GM18519 (cell line): Measurements from ENCODE around the gene TBPL1.

ENCODE experiments used
- ATAC-seq: cut with Tn5 transposase; IDR thresholded peaks from one replicate; pipeline ENCODE4 v1.9.1; 2021; ENCODE audit warnings: mild to moderate bottlenecking, moderate library complexity; ENCODE audit not compliant: unreplicated experiment, low FRiP score

TBPL1 gene

GRCh38 chr6:134000443-134000842 is 47.4 kb downstream of the TBPL1 start:
- ATAC-seq: no peak

- no peak for ATAC-seq
These were observed 49.8 kb downstream of the TBPL1 start for GRCh38 chr6:134002821-134003220.

GRCh38 chr6:134003542-134003951 is 50.5 kb downstream of the TBPL1 start:
- ATAC-seq: no peak

DNA sequence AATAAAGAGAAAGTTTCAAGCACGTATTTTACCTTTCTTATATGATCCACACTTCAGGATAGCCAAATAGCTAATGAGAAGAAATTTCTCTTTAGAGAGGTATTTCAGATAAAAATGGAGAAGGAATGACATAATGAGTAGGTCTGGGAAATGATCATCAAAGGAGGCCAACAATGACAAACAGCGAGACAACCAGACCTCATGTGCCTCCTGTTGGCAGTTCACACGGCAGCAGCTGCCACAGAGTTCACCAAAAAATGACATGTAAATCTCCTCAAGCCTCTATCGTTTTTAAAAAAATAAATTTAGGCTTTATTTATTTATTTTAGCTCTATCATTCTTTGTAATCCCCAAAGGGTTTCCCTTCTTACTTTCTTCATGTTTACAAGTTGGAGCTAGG is 51.7 kb downstream of the TBPL1 start:
- ATAC-seq: no peak

- no peak for ATAC-seq
These were observed 52.8 kb downstream of the TBPL1 start for GRCh38 chr6:134005800-134006199.

GRCh38 chr6:134007077-134007476 is 54.1 kb downstream of the TBPL1 start:
- ATAC-seq: no peak

GRCh38 chr6:134009876-134010275 is 56.9 kb downstream of the TBPL1 start:
- no peak for ATAC-seq

GRCh38 chr6:134010400-134010799 is 57.4 kb downstream of the TBPL1 start:
- no peak for ATAC-seq

DNA sequence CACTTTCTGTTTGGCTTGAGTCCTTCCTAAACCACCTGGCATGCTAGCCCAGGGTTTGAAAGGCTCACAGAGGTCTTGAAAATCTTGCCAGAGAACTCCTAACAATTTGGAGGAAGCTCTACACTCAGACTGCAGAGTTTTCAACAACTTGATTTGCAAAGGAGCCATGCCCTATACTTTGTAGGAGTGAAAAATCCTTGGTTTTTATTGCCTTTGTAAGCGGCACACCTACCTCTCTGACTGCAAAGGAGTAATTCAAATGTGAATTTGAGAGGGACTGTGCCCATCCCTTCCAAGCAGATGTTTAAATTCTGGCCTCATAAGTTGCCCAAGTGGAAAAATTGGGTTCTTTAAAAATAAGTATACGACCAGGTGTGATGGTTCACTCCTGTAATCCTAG is 58.0 kb downstream of the TBPL1 start:
- no peak for ATAC-seq

DNA sequence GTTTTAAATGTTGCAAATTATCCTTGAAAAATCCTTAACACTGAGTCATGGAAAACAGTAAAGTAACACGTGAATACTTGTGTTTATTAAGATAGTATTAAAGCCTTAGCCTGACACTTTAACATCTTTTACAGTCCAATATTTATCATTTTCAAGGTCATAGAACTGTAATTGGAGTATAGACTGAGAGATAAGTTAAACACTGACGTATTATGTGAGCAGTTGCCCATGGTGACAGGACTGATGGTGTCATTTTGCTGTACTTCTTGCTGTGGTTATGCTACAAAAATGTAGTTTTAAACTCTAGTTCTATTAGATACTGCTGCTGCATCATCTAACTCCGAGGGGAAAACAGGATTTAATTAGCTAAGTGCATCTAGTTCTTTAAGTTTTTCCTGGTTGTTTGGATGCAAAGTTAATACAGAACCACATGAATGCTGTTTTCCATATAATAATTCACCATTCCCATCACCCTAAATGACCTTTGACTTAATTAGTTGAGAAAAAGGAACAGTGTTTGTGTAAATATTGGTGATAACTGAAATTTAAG is 61.6 kb downstream of the TBPL1 start:
- no peak for ATAC-seq

GRCh38 chr6:134015719-134016557 is 62.9 kb downstream of the TBPL1 start:
- ATAC-seq: no peak

DNA sequence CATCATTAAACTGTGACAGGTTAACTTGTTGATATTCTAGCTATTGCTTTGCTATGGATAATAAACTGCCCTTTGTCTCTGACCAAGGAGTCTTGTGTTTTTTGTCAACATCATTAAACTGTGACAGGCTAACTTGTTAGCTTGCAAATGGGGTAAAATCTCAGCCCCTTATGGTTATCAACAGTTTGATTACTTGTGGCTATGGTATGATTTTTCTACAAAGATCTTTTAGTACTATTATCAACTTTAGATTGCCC is 63.5 kb downstream of the TBPL1 start:
- no peak for ATAC-seq

GRCh38 chr6:134020071-134020470 is 67.0 kb downstream of the TBPL1 start:
- ATAC-seq: no peak

DNA sequence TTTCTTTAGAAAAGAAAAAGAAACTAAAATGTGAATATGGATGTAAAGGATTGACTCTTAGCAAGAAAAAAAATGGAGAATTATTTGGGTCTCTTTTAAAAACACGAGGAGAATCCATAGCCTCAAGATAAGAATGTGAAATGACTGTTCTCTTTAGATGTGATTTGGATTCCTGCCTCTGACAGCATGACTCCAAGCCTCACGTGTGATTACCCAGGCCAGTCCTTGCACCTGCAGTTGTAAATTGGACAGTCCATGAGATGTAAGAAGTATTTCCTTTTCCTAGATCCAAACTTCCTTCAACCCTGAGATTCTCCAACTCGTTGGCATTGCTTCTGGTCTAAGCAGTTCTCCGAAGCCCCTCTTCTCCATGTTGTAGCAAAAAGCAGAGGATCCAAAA is 67.5 kb downstream of the TBPL1 start:
- no peak for ATAC-seq

DNA sequence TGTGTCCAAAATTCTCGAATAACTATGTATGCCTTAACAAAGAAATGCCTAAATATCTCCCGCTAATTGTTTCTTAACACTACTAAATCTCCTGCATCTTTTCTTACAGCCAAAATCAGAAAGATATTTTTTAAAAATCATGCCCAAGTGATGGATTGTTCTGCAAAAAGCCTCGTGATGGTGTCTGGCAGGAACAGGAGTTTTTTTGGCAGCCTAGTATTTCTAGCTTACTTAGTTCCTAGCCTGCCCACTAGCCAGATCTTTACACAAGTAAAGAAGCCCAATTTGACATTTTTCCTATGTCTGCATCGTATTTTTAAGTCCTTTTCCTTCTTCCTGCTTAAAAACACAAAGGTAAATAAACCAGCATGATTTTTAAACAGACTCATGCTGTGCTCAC is 67.9 kb downstream of the TBPL1 start:
- ATAC-seq: no peak

DNA sequence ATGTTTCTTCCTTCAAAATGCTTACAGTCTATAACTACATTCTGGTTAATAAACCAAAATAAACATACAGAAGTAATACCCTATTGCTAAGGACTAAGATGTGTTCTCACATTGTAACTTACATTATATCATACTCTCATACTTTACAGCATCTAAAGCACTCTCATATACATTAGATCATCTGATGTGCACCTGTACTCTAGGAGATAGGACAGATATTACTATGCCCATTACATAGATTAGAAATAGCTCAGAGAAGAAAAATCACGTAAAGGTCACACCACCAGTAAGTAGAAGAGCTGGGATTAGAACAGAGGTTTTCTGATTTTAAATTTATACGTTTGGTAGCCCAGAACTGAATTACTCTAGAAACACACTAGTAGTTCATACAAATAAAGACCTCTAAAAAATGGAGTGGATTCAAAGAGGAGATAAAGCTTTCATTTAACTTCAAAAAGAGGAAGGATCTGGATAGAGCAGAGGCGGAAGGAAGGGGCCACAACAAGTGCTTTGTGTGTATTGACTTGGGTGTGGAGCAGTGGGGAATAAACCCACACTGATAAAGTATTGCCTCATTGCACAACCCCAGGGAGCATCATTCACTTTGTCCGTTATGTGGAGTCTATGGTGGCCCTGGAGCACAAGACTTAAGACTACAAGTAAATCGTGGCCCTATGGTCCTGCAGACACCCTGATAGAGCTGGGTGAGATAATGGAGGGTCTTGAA is 68.5 kb downstream of the TBPL1 start:
- ATAC-seq: no peak

DNA sequence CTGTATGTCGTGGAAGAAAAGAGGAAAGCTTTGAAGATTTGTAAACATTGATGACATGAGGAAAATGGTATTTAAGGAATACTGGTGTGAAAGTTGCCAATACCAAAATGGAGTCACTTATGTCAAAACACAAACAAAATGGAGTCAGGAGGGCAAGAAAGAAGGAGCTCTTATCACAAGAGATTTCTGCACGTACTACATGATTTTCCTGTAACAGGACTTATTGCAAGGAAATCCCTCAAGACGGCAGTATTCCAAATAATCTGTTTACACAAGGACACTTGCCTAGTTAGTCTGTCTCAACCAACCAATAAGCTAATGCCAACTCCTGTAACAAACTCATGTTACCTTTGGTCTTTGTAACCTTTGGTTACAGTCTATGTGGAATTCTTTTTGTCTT is 69.6 kb downstream of the TBPL1 start:
- no peak for ATAC-seq

DNA sequence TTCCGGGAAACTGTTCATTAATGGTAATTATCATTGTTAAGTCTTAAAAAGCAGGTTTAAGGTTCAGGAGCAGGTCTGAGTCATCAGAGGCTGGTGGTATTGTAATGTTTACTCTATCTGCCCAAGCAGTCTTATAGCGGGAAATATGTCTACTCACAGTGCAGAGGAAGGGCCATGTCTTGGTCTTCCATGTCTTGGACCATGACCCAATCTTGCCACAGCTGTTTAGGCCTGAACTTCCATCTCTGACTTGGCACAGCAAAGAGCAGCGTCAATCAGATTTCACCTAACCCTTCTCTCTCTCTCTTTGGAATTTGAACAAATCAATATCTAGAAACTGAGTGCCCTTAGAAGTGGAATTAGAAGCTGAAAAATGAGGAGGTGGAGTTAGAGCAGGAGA is 73.6 kb downstream of the TBPL1 start:
- no peak for ATAC-seq

GRCh38 chr6:134028438-134028837 is 75.4 kb downstream of the TBPL1 start:
- ATAC-seq: no peak

DNA sequence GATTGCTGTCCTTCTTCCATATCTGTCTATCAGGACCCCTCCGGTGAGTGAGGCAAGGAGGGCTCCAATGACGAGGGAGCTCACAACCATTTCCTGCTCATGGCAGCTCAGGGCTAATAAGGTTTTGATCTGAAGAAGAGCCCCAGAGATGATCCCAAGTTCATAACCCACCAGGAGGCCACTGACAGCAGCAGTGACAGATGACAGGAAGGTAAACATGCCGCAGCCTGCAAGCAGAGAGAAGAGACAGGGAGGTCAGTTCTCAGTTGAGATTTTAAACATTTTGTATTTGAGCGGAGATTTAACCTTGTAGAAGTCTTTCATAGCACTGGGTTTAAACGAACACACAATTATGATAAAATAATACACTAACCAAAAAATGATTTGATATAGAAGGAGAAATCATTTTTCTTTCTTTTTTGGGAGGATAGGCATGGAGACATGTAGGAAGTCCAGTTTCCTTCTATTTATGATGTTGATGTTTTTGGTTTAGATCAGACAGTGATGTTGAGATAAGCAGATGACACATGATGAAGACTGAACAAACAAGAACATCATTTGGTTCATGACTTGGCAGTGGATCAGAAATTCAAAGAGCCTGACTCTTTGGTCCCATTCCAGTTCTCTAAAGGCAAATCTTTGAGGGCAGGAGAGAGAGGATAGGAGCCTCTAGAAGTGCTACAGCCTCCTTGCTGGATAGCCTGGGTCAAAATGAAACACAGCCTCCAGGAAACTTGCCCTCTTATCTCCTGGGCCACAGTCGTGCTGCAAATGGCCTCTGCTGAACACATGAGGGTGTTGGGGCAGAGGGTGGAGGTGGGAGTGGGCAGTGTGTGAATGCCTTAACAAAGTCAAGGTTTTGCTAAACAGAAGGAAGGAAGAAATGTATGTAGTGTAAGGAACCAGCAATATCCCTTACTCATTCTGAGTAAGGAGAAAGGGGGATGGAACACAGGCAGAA is 76.8 kb downstream of the TBPL1 start:
- no peak for ATAC-seq
